CD1c-positive myeloid dendritic cell (primary cell): ENCODE data around the gene EPHB4.
"Not testable (repeated sequence)": the region's sequence is repeated elsewhere in the genome, so short reads cannot be mapped to it uniquely, and the experiment has no call there.

Experiments used
- DNase-seq: peaks from one replicate; pipeline ENCODE4 v3.0.0-alpha.2; 2016; ENCODE audit errors: extremely low spot score

Gene EPHB4

GRCh38 chr7:100822236-100823139, 4.8 kb downstream of the EPHB4 start:
- no peak for DNase-seq

GRCh38 chr7:100819586-100819985, 7.7 kb downstream of the EPHB4 start:
- DNase-seq = no peak

GRCh38 chr7:100818825-100819224, 8.5 kb downstream of the EPHB4 start:
- no peak for DNase-seq

- DNase-seq = no peak
These were observed 9.0 kb downstream of the EPHB4 start for GRCh38 chr7:100818366-100818765.

GRCh38 chr7:100817097-100817496, 10.2 kb downstream of the EPHB4 start:
- no peak for DNase-seq

- not testable (repeated sequence) for DNase-seq
These were observed 10.8 kb downstream of the EPHB4 start for GRCh38 chr7:100816515-100816914.

- no peak for DNase-seq
These were observed 14.6 kb downstream of the EPHB4 start for GRCh38 chr7:100812729-100813128.

GRCh38 chr7:100811480-100811879, 15.8 kb downstream of the EPHB4 start:
- DNase-seq = no peak

- no peak for DNase-seq
These were observed 18.9 kb downstream of the EPHB4 start for GRCh38 chr7:100808354-100808875.

- not testable (repeated sequence) for DNase-seq
These were observed 20.4 kb downstream of the EPHB4 start for GRCh38 chr7:100806883-100807282.

- DNase-seq = no peak
These were observed 21.0 kb downstream of the EPHB4 start for GRCh38 chr7:100806276-100806675.

GRCh38 chr7:100804681-100805431, 22.5 kb downstream of the EPHB4 start:
- no peak for DNase-seq

GRCh38 chr7:100803398-100804161, 23.7 kb downstream of the EPHB4 start:
- DNase-seq = peak; percentile 93

- DNase-seq = no peak
These were observed 24.4 kb downstream of the EPHB4 start for GRCh38 chr7:100802951-100803350.

- DNase-seq = peak; percentile 12
These were observed 25.3 kb downstream of the EPHB4 start for GRCh38 chr7:100801833-100802568.

- DNase-seq = peak; percentile 76
These were observed 28.1 kb downstream of the EPHB4 start for GRCh38 chr7:100799037-100799896.

- no peak for DNase-seq
These were observed 32.6 kb downstream of the EPHB4 start for GRCh38 chr7:100794741-100795140.

GRCh38 chr7:100793806-100794660, 33.3 kb downstream of the EPHB4 start:
- DNase-seq = no peak
